GM21825 (cell line): Measurements from ENCODE around the gene OLR1.

Experiments used
- ATAC-seq: cut with Tn5 transposase; IDR thresholded peaks from one replicate; pipeline ENCODE4 v1.9.1; 2021; ENCODE audit warnings: mild to moderate bottlenecking, moderate library complexity; ENCODE audit not compliant: unreplicated experiment

OLR1 gene

DNA sequence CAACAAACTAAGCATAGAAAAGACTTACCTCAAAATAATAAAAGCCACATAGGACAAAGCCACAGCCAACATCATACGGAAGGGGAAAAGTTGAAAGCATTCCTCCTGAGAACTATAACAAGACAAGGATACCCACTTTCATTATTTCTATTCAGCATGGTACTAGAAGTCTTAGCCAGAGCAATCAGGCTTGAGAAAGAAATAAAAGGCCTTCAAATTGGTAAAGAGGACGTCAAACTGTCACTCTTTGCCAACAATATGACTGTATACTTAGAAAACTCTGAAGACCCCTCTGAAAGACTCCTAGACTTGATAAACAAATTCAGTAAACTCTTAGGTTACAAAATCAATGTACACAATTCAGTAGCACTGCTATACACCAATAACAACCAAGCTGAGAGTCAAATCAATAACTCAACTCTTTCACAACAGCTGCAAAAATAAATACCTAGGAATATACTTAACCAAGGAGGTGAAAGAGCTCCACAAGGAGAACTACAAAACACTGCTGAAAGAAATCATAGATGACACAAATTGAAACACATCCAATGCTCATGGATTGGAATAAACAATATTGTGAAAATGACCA is 61.6 kb downstream of the OLR1 start:
- no peak for ATAC-seq
